HG02759 (cell line): ENCODE data around the gene B4GALT5.
"Not testable (repeated sequence)": the region's sequence is repeated elsewhere in the genome, so short reads cannot be mapped to it uniquely, and the experiment has no call there.

Experiments
- ATAC-seq: cut with Tn5 transposase; IDR thresholded peaks from one replicate; pipeline ENCODE4 v1.9.1; 2021; ENCODE audit warnings: mild to moderate bottlenecking, moderate library complexity; ENCODE audit not compliant: unreplicated experiment

Gene B4GALT5

GRCh38 chr20:49713753-49714712, at the start of gene B4GALT5:
B4GALT5 (minus strand) TSS chr20:49713878; CDS start chr20:49713690, 188 bp downstream.
- ATAC-seq, result peak; percentile 85

GRCh38 chr20:49762940-49763766, 49.5 kb upstream of the B4GALT5 start:
- ATAC-seq, result no peak

DNA sequence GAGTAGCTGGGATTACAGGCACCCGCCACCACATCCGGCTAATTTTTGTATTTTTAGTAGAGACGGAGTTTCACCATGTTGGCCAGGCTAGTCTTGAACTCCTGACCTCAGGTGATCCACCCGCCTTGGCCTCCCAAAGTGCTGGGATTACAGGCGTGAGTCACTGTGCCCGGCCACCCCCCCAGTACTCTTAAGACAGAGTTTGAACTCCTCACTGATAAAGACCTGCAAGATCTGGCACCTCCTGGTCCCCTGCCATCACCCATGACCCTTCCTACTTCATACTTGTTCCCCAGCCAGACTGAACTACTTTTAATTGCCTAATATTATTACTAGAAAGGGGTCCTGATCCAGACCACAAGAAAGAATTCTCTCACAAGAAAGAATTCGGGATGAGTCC, 48.2 kb upstream of the B4GALT5 start:
- not testable (repeated sequence) for ATAC-seq

DNA sequence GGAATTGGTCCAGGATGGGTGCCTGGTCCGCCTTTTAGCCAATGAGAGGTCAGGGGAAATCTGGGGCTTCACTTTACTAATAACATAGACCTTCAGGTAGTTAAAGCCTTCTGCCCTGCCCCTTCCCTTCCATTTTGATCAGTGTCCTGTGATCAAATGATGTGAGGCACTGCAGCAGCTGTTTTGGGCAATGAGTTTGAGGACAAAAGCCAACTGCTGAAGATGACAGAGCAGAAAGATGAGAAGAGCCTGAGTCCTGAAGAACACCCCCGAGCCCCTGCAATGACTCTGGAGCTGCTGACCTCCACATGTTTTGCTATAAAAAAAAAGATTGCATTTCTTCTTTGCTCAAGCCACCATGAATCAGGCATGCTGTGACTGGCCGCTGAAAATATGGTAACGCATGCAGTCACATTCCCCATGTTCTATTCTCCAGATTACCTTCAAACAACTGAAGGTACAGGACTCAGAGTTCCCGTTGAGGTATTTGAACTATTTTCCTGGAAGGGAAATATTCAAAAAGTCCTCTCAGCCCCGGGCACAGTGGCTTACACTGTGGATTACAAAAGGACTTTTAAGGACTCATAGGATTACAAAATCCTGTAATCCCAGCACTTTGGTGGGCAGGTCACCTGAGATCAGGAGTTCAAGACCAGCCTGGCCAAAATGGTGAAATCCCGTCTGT, 45.7 kb upstream of the B4GALT5 start:
- no peak for ATAC-seq

DNA sequence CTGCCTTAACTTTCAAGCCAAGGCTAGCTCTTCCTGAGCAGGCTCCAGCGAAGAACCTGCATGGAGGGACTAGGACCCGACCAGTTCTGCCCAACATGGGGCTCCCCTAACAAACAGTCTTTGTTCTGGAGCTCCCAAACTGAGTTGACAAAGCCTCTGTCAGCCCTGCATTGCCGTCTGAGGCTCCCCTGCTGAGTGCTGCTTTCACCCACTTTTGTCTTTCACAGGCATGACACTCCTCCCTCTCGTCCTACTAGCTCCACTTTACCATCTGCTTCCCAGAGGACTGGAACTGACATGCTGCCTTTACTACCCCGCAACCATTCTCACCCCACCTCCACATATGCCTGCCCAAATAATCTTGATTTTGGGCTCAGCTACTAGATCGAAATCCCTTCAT, 45.1 kb upstream of the B4GALT5 start:
- no peak for ATAC-seq

DNA sequence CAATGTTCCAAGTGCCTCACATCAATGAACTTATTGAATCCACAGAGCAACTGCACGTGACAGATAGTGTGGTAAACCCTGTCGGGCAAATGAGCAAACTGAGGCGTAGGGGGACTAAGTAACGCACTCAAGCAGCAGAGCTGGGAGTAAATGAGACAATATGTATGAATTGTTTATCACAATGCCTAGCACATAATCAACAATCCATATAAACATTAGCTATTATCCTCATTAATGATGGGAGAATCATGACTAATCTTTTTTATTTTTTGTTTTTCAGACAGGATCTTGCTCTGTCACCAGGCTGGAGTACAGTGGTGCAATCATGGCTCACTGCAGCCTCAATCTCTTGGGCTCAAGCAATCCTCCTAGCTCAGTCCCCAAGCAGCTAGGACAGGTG, 43.9 kb upstream of the B4GALT5 start:
- no peak for ATAC-seq

- no peak for ATAC-seq
Observed at GRCh38 chr20:49756241-49756640, 42.6 kb upstream of the B4GALT5 start.

DNA sequence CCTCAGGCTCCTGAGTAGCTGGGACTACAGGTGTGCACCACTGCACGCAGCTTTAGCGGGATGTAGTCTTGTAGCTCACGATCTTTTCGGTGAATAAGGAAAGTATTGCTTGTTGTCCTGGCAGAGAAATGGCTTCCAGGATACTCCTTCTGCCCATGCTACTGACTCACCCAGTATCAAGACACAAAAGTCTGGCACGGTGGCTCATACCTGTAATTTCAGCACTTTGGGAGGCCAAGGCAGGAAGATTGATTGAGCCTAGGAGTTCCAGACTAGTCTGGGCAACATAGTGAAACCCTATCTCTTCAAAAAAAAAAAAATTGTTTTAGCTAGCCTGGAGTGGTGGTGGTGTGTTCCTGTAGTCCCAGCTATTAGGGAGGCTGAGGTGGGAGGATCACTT, 40.9 kb upstream of the B4GALT5 start:
- ATAC-seq, result no peak

GRCh38 chr20:49753133-49753532, 39.5 kb upstream of the B4GALT5 start:
- ATAC-seq, result no peak

DNA sequence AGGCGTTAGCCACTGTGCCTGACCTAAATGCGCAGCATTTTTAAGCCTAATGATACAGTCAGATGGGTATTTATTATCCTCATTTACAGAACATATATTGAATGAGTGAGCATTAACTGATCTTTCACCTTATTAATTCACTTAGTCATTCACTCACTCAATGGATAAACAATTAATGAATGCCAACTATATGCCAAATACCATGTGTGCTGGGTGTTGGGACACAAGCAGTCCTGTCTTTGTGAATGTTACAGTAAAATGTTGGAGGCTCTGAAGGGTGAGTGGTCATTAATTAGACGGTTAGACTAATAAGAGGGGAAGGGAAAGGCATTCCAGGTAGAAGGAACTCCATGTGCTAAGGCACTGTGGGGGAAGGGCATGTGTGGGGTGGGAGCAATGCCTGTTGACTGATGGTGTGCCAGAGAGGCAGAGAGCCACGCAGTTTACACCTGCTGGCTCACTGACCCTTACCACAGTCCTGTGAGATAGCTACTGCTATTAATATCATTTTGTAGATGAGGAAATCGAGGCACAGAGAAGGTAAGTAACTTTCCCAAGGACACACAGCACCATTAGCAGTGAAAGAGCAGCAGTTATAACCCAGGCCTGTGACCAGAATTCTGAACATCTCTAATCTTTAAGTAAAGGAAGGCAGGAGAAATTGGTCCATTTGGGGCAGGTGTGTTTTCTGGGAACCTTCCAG, 38.7 kb upstream of the B4GALT5 start:
- no peak for ATAC-seq

DNA sequence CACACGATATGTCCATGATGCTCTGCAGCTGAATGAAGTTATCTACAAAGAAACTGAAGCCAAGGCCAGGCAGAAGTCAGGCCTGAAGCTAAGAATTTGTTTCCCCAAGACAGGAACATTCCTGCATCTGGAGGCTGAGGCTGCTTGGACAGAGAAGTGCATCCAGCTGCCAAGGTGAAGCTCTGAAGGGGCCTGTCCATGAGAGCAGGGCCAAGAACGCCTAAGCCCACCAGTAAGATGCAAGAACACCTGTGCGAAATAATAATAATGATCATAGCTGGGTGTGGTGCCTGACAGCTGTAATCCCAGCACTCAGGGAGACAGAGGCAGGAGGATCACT, 37.7 kb upstream of the B4GALT5 start:
- ATAC-seq, result no peak

DNA sequence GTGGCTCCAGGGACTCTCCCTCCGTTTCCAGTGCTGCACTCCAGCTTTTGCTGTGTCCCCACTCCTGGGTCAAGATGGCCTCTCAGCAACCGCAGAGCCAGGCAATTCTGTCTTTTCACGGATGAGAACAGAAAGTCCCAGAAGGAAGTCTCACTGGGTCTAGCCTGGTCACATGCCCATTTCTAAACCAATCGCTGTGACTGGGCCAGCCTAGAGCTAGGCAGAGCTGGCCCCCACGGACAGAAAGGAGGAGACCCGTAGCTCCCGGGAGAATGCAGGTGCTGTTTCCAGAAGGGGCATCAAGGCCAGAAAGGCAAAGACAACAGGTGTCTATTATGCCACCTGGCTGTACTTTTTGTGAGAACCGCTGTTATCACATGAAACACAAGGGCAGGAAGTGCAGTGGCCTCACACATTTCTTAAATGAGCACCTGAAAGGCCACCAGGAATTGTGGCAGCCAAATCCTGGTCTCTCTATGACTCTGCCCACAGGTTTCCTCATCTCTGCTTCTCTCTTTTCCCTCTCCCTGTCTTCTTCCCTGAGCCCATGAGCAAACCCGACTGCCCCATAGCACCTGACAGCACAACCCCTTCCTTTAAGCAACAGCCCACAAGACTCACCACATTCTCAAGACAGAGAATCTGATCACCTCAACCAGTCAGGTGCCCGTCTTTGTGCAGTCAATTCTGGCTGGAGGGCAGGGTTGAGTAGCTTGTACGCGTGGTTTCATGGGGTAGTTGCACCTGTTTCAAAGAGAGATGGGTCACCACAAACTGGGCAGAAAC, 37.1 kb upstream of the B4GALT5 start:
- peak; percentile 76 for ATAC-seq

DNA sequence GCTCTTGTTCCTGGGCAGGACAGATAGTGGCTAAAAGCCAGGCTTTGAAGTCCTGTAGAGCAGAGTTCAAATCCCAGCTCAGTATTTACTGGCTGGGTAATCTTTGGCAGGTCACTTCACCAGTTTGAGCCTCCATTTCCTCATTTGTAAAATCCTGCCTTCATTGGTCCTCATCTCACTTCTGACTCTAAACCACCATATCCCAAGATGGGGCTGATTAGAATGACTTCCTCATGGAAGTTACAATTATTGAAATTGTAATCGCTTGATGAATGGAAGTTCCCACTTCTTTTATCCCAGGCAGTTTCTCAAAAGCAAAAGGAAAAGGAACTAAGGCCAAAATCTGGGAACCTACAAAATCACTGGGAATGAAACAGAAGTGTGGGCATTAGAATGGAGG, 35.9 kb upstream of the B4GALT5 start:
- ATAC-seq, result no peak

- ATAC-seq, result no peak
Observed at GRCh38 chr20:49748525-49748838, 34.8 kb upstream of the B4GALT5 start.

- ATAC-seq, result no peak
Observed at GRCh38 chr20:49747707-49748524, 34.2 kb upstream of the B4GALT5 start.

DNA sequence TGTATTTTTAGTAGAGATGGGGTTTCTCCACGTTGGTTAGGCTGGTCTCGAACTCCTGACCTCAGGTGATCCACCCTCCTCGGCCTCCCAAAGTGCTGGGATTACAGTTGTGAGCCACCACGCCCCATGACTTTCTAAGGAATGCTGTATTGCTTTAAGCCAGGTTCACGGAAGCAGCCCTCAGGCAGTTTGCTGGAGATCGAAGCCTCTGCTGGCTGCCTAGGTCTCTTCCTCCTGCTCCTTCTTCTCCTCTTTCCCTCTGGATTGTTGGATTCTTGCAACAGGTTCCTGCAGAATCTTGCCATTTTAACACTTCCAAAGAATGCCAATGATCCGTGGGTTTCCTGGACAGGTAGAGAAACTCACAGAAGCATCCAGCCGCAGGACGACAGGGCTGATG, 29.3 kb upstream of the B4GALT5 start:
- no peak for ATAC-seq

DNA sequence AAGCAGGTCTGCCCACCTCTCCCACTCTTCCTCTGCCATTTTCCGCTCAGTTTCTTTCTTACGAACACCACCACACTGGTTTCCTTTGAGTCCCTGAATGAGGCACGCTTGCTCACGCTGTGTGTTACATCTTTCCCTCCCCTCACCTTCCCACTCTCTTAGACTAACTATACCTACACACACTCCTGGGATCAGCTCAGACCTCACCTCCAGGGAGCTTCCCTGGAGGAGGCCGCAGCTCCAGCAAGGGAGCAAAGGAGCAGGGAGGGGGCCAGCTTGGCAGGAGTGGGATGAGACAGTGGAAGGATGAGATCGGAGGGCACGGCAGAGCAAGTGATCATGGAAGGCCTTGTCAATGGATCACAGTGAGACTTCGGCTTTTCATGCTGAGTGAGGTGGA, 28.3 kb upstream of the B4GALT5 start:
- ATAC-seq, result no peak

DNA sequence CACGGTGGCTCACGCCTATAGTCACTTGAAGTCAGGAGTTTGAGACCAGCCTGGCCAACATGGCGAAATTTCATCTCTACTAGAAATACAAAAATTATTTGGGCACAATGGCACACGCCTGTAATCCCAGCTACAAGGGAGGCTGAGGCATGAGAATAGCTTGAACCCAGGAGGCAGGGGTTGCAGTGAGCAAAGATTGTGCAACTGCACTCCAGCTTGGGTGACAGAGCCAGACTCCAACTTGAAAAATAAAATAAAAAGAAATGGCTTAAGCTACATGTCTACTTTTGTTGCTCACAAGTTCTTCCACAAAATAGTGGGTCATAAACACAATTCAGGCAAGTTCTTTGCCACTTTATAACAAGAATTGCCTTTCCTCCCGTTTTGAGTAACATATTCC, 27.1 kb upstream of the B4GALT5 start:
- no peak for ATAC-seq

DNA sequence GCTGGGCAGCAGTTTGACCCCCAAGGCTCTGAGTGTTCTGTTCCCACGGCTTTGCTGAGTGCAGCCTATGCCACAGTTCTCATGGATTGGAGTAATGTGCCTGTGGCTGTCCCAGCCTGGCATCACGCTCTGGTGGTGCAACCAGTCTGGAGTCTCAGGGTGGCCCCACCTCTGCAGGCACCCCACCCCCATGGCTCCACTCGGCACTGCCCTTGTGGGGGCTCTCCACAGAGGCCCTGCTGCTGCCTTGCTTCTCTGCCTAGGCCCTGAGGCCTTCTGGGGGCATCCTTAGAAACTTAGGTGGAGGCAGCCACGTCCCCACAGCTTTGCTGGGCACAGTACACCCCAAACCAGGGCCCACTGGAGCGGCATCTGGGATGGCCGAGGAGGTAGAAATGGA, 25.4 kb upstream of the B4GALT5 start:
- ATAC-seq, result no peak
